Measurements from ENCODE around the gene YIPF7. TPM values are rescaled to one million over a fixed set of nuclear protein-coding genes. Genes with fewer than 3 reads are reported as not detected.

YIPF7 gene
- total RNA-seq, 1 experiment from 2014 or later = not detected

- DNase-seq (ENCODE audit: low read depth, low spot score) (no peak), ATAC-seq (no peak)
- Histone ChIP-seq H3K4me1 (ENCODE audit: control insufficient read depth, insufficient read depth, low read length) (no peaks in the 10 kb centered on the region), H3K4me3 (ENCODE audit: low read depth in 2 of 2, low read length in 2 of 2) (no peak overlapping the region), H3K36me3 (ENCODE audit: control insufficient read depth, insufficient read depth, low read length) (no peaks in the 10 kb centered on the region), H3K9me3 (ENCODE audit: control insufficient read depth, insufficient read depth, low read depth, low read length) (no peaks in the 10 kb centered on the region), H3K27ac (ENCODE audit: low read length) (no peak overlapping the region), H3K27me3 (ENCODE audit: control insufficient read depth, insufficient read depth, low read length) (no peaks in the 10 kb centered on the region)
- BruUV-seq (replicated peaks) = no TSS peak
- CTCF ChIA-PET = no interaction called here
- POLR2A ChIA-PET = no interaction called here
- intact Hi-C loops (cut with micrococcal nuclease; ENCODE audit: unreplicated experiment) (no loop called here), in situ Hi-C loops (cut with HindIII; ENCODE audit: low pct_unique_long_range_greater_than_20kb, low sequenced_read_pairs) (no loop called here)
- TF ChIP-seq CTCF (IDR thresholded peaks at IDR 0.05) (no peak), REST (IDR thresholded peaks at IDR 0.05; ENCODE audit: insufficient read depth in 1 of 2, low read depth in 2 of 2, low read length in 1 of 2) (no peak), SIN3A (IDR thresholded peaks at IDR 0.05; ENCODE audit: borderline replicate concordance, insufficient read depth, low read depth, low read length) (no peak), TCF7L2 (IDR thresholded peaks at IDR 0.05; ENCODE audit: low read depth, low read length) (no peak), POLR2AphosphoS5 (IDR thresholded peaks at IDR 0.05; ENCODE audit: low read depth, low read length) (no peak)
Observed at GRCh38 chr4:44668526-44668925, 17.1 kb upstream of the YIPF7 start.

GRCh38 chr4:44663539-44664263, 12.3 kb upstream of the YIPF7 start:
- no peaks in the 10 kb centered on the region for H3K4me1 ChIP-seq (ENCODE audit: control insufficient read depth, insufficient read depth, low read length)
- no peak for DNase-seq (ENCODE audit: low read depth, low spot score)
- intact Hi-C loops (cut with micrococcal nuclease; ENCODE audit: unreplicated experiment) = no loop called here
- H3K36me3 ChIP-seq (ENCODE audit: control insufficient read depth, insufficient read depth, low read length) = no peaks in the 10 kb centered on the region
- no peaks in the 10 kb centered on the region for H3K9me3 ChIP-seq (ENCODE audit: control insufficient read depth, insufficient read depth, low read depth, low read length)
- ATAC-seq = no peak
- CTCF ChIA-PET = no interaction called here
- no peak overlapping the region for H3K4me3 ChIP-seq (ENCODE audit: low read depth in 2 of 2, low read length in 2 of 2)
- in situ Hi-C loops (cut with HindIII; ENCODE audit: low pct_unique_long_range_greater_than_20kb, low sequenced_read_pairs) = no loop called here
- TF ChIP-seq REST (IDR thresholded peaks at IDR 0.05; ENCODE audit: insufficient read depth in 1 of 2, low read depth in 2 of 2, low read length in 1 of 2) (no peak), TCF7L2 (IDR thresholded peaks at IDR 0.05; ENCODE audit: low read depth, low read length) (no peak), SIN3A (IDR thresholded peaks at IDR 0.05; ENCODE audit: borderline replicate concordance, insufficient read depth, low read depth, low read length) (no peak), CTCF (IDR thresholded peaks at IDR 0.05) (no peak), POLR2AphosphoS5 (IDR thresholded peaks at IDR 0.05; ENCODE audit: low read depth, low read length) (no peak)
- H3K27me3 ChIP-seq (ENCODE audit: control insufficient read depth, insufficient read depth, low read length) = no peaks in the 10 kb centered on the region
- POLR2A ChIA-PET = no interaction called here
- no peak overlapping the region for H3K27ac ChIP-seq (ENCODE audit: low read length)
- BruUV-seq (replicated peaks) = no TSS peak
